RWPE1 (cell line): ENCODE results near the gene IGFLR1.

Source experiments
- CTCF ChIA-PET: fragments of 350-600 bp; sonication (Branson Sonifier 250); formaldehyde crosslinking; extraction: SDS; loops from one replicate; lab custom pipeline; 2021; lab: Yijun Ruan, JAX
- POLR2A ChIA-PET: fragments of 400-600 bp; formaldehyde crosslinking; extraction: SDS; loops from one replicate; lab custom pipeline; 2020; ENCODE audit warnings: antibody characterized with exemption; ENCODE audit not compliant: low non-redundant PET; lab: Yijun Ruan, JAX
- DNase-seq: peaks from one replicate; pipeline ENCODE4 v3.0.0; 2012; ENCODE audit warnings: low spot score
- H3K27ac ChIP-seq: fragments of 450-650 bp; 2 replicates; pipeline ENCODE4 v1.5.1; 2017
- TF ChIP-seq, protein P1 (sequence below): fragments of 450-650 bp; conservative IDR thresholded peaks from 2 replicates; pipeline ENCODE4 v1.5.1; 2017; ENCODE audit warnings: low read depth, mild to moderate bottlenecking

IGFLR1 gene

DNA sequence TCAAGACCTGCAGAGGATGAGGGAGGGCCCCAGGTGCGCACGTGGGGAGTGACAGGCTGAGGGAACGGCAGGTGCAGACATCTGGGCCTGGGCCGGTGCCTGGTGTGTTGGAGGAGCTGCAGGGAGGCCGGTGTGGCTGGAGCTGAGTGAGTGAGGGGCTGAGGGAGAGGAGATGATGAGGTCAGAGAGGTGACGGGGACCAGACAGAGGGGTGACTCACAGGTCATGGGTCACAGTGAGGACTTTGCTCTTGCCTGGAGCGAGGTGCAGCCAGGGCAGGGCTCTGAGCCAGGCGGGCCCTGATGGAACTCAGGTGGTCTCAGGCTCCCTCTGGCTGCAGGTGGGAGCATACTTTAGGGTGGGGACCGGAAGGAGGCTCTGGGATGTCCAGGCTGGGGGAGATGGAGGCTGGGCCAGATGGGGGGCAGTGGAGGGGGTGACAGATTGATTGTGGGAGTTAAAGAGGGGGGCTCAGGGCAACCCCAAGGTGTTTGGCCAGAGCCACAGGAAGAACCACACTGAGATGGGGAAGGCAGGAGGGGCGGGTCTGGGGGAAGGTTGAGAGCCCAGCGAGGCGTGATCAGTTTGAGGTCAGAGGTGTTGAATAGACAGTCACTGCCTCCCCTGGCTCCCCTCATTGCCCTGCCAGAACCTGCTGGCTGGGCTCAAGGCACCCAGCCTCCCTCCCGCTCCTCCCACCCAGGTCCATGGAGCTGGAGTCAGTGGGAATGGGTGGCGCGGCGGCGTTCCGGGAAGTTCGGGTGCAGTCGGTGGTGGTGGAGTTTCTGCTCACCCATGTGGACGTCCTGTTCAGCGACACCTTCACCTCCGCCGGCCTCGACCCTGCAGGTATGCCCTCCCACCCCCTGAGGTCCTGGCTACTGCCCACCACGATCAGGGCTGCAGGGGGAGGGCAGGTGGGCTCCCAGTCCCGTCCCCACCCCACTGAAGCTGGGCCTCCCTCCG, 41.5 kb upstream of the IGFLR1 start:
- ChIA-PET POLR2A (no interaction called here), CTCF (no interaction called here)
- no peak for DNase-seq
- H3K27ac ChIP-seq: no peak overlapping the region
- TF ChIP-seq, protein P1, sequence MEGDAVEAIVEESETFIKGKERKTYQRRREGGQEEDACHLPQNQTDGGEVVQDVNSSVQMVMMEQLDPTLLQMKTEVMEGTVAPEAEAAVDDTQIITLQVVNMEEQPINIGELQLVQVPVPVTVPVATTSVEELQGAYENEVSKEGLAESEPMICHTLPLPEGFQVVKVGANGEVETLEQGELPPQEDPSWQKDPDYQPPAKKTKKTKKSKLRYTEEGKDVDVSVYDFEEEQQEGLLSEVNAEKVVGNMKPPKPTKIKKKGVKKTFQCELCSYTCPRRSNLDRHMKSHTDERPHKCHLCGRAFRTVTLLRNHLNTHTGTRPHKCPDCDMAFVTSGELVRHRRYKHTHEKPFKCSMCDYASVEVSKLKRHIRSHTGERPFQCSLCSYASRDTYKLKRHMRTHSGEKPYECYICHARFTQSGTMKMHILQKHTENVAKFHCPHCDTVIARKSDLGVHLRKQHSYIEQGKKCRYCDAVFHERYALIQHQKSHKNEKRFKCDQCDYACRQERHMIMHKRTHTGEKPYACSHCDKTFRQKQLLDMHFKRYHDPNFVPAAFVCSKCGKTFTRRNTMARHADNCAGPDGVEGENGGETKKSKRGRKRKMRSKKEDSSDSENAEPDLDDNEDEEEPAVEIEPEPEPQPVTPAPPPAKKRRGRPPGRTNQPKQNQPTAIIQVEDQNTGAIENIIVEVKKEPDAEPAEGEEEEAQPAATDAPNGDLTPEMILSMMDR: no peak

DNA sequence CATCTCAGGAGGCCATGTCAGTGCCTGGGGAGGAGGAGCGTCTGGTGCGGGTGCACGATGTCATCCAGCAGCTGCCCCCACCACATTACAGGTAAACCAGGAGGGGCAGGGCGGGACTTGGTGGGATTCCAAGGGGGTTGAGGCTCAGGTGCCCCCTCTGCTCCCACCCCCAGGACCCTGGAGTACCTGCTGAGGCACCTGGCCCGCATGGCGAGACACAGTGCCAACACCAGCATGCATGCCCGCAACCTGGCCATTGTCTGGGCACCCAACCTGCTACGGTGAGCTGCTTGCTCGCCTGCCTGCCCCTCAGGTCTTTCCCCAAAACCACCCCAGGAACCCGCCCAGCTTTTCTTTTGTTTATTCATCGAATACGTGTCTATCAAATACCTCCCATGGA, 40.3 kb upstream of the IGFLR1 start:
- H3K27ac ChIP-seq: no peak overlapping the region
- CTCF ChIA-PET: no interaction called here
- POLR2A ChIA-PET: no interaction called here
- TF ChIP-seq, protein P1: no peak
- DNase-seq: no peak

DNA sequence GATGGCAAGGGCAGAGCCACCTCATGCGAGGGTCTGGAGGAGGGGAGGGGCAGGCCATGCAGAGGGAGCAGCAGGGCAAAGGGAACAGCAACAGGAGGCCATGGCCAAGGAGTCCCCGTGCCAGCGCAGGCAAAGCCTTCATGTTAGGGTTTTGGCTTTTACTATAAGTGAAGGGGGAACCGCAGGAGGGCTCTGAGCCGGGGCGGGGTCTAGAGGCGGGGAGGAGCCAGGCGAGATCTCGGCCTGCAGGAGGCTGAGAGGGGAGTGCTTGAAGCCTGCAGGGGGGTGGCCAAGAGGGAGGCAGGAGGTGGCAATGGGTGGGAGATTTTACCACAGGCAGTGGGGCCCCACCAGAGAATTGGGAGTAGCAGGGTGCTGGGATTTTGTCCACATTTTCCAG, 39.4 kb upstream of the IGFLR1 start:
- DNase-seq: no peak
- H3K27ac ChIP-seq: no peak overlapping the region
- CTCF ChIA-PET: no interaction called here
- TF ChIP-seq, protein P1: no peak
- POLR2A ChIA-PET: no interaction called here

DNA sequence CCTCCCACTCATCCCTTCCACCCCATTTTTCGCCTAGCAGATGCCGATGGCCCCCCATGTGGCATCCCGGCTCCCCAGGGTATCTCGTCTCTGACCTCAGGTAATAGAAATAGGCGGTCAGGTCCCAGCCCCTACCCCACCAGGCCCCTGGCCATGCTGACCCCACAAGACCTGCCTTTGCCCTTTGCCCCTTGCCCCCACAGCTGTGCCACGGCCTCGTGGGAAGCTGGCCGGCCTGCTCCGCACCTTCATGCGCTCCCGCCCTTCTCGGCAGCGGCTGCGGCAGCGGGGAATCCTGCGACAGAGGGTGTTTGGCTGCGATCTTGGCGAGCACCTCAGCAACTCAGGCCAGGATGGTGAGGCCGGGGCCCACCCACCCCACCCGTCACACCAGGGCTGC, 38.5 kb upstream of the IGFLR1 start:
- ChIA-PET POLR2A (no interaction called here), CTCF (no interaction called here)
- TF ChIP-seq, protein P1: no peak
- DNase-seq: no peak
- no peak overlapping the region for H3K27ac ChIP-seq

DNA sequence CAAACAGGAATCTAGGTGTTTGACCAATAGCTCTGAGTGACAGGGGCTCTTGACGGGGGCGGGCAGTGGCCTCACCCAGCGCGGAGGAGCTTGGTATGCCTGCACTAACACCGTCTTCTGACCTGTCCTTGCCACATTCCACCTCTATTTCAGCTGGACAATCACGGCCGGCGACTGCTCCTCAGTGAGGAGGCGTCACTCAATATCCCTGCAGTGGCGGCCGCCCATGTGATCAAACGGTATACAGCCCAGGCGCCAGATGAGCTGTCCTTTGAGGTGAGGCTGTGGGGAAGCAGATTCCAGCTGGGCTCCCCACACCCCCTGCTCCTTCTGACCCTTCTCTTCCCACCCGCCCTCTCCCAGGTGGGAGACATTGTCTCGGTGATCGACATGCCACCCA, 37.8 kb upstream of the IGFLR1 start:
- TF ChIP-seq, protein P1: no peak
- H3K27ac ChIP-seq: no peak overlapping the region
- CTCF ChIA-PET: no interaction called here
- POLR2A ChIA-PET: no interaction called here
- no peak for DNase-seq

DNA sequence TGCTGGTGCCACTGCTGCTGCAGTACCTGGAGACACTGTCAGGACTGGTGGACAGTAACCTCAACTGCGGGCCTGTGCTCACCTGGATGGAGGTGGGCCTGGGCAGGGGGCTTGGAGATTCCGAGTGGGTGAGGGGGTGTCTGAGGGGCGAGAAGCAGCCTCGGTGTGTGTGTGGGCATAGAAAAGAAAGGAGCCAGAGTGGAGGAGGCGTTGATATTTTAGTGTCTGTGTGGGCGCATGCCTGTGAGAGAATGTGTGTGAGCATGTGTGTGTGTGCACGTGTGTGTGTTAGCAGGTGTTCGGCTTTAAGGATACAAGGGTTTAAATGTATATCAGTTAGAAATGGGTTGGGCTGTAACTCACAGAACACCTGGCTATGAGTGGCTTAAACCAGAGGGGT, 36.8 kb upstream of the IGFLR1 start:
- ChIA-PET POLR2A (interaction anchor here (0.7 kb wide), 1 partner anchor 270 kb away, joined by 3 read pairs; no protein-coding TSS in a partner anchor), CTCF (no interaction called here)
- TF ChIP-seq, protein P1: no peak
- no peak overlapping the region for H3K27ac ChIP-seq
- no peak for DNase-seq
